NCI-H748 treated with DMSO at 0.1 percent for 48 hours (cell line): ENCODE results near the gene BSND.
A peak's percentile ranks its signal among the peaks of the same experiment; 100 is the strongest.

Source experiments
- DNase-seq: peaks from one replicate; lab custom pipeline; 2025; lab: John Stamatoyannopoulos, UW

The BSND gene

DNA sequence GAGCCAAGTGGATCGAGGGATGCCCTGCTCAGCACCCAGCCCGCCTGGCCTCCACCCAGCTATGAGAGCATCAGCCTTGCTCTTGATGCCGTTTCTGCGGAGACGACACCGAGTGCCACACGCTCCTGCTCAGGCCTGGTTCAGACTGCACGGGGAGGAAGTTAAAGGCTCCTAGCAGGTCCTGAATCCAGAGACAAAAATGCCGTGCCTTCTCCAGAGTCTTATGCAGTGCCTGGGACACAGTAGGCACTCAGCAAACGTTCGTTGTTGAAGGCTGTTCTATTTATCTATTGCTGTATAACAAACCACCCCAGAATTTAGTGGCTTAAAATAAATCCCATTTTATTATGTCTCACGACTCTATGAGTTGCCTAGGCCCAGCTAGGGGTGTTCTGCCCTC, 6.8 kb upstream of the BSND start:
- no peak for DNase-seq

DNA sequence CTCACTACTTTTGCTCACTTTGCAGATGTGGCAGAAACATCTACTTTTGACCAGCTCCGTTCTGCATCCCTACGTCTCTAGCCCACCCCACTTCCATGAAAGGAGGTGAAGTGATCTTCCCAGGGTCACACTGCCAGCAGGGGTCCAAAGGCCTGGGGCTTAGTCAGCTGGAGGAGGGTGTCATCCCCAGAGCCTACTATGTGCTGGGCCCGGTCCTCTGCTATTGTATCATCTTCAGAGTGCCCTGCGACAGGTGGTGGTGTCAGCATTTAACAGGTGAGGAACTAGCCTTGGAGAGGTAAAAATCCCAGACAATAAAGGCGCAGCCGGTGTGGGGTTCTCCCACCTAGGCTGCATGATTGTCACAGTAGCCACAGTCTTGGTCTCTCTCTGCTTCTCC, 5.6 kb upstream of the BSND start:
- no peak for DNase-seq

DNA sequence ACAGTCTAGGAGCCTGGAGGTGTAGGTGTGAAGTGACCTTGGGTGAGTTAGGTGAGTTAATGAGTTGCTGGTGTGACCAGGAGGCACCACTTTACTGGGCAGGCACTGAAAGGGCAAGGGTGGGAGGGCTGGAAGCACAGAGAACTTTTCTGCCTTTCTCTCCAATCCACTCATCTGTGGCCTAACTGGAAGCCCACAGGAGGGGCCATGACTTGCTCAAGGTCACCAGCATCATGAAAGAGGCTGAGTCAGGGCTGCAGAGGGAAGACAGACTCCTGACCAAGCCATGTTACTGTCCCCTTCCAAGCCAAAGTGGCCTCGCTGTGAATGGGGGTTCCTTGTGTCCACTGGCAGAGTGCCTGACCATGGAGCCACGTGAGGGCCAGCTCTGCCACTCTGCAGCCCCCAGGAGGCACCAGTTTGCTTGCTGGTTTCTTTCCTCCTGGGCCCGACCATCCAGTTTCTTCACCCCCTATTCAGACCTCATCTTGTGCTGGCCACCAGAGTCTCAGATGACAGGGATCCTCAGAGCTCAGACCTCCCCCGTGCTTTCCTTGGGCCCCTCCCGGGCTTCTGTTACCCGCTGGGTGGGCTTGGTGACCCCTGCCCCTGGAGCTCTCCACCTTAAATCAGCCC, 4.3 kb upstream of the BSND start:
- no peak for DNase-seq

DNA sequence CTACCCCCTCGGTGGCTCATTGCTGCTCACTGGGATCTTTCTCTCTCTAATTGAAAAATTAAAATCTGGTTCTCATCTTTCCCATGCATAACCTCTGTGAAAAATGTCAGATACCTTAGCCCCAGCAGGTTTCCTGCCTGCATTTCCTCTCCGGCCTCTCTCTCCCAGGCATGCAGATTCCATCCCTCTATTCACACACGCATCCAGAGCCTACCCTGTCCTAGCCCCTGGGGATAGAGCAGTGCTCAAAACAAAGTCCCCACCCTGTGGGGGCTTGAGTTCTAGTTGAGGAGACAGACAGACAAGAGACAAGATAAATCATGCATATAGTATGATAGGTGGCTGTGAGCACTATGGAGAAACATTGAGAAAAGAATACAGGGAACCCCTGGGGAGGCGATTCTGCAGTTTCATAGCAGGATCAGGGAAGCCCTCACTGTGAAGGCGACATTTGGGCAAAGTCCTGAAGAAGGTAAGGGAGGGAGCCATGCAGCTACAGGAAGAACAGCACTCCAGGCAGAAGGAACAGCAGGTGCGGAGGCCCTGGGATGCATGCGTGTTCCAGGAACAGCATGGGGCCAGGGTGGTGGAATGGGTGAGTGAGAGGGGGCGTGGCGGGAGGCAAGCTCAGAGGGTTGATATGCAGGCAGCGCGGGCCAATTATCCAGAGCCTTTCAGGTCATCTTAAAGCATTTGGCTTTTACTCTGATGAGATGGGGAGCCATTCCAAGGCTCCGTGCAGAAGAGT, 3.5 kb upstream of the BSND start:
- DNase-seq, result no peak

DNA sequence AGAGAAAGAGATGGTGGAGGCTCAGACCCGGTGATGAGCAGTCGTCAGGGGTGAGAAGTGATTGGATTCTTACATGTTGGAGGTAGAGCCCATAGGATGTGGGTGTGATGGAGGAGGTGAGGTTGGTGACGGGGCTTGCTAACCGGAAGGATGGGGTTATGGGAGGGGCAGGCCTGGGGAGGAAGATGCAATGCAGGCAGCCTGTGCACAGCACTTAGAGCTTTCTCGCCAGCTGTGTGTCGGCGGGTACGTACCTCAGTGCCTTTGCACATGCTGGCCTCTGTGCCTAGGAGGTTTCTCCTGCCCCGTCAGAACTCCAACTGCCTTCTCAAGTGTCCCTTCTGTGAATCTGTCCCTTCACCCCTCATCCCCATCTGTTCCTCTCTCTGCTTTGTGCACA, 2.9 kb upstream of the BSND start:
- DNase-seq, result no peak

- peak; percentile 26 for DNase-seq
Observed at GRCh38 chr1:54996359-54996868, 2.3 kb upstream of the BSND start.

DNA sequence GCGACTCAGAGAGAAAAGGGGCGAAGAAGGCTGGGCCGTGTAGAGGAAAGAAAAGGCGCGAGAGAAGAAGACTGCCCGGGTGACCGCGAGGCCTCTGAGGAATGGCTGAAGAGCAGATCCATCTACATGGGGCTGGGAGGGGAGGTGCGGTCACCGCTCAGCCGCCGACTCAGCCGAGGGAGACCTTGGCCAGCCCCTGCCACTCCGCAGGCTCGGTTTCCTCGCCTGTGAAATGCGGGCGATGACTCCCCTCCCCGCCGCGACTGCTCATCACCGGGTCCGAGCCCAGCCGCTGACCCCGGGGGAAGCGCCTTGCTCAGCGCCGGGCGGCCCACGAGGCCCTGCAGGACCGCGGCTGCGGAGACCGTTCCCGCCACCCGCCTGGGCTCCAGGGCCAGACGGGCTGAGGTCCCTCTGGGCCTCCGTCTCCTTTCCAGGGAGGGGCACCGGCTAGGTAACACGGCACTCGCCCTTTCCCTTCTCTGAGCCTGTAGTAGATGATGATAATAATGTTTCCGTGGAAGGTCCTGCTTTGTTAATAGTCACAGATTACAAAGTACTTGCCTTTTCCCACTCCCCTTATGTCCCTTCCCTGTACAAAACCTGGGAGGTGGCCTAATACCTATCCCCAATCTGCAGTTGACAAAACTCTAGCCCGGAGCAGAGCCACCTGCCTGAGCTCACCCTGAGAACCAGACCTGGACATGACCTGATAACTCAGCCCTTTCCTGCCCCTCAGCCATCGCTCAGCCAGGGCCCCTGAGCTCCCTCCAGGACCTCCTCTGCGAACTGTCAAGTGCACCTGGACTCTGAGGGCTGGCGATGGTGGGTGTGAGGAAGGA, 1.6 kb upstream of the BSND start:
- DNase-seq, result no peak

- DNase-seq, result no peak
Observed at GRCh38 chr1:54997711-54997986, 1.1 kb upstream of the BSND start.

GRCh38 chr1:54998100-54998499, 633 bp upstream of the BSND start:
- no peak for DNase-seq

DNA sequence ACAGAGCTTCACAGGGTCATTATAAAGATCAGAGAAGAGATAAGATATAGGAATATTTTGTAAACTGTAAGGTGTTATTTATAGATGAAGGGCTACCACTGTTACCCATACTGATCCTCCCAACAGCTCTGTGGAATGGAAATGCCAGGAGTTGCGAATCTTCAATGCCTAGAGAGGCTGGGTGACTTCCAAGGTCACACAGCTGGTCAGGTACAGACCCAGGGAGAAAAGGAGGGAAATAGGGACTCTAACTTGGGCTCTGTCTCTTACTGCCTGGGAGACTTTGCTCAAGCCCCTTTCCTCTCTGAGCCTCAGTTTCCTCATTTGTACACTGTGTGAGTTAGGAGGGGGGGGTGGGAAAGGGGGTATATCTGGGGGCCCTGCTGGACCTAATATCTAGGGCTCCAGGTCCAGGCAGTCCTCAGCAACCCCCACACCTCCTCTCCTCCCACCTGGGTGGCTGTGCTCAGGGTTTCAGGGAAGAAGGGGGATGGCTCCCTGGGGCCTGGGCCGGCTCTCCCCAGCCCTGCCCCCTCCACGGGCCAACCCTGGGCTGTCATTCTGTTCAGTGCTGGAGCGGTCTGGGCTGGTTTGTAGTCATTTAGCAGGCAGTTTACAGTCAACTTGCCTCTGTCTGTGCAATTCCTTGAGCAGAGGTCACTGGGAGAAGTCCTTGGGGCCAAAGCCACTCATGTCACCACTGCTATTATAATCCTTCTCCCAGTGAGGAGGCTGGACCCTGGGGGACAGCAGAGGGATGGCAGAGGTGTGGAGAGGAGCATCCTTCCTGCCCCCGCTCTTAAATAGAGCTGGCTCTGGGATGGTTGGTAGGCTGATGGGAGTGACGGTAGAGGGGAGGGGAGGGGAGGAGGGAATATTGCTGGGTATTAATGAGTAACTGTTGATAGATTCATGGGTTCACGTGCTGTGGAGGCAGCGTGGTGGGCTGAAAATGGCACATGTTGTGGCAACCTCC, 1.7 kb downstream of the BSND start:
- DNase-seq, result no peak

DNA sequence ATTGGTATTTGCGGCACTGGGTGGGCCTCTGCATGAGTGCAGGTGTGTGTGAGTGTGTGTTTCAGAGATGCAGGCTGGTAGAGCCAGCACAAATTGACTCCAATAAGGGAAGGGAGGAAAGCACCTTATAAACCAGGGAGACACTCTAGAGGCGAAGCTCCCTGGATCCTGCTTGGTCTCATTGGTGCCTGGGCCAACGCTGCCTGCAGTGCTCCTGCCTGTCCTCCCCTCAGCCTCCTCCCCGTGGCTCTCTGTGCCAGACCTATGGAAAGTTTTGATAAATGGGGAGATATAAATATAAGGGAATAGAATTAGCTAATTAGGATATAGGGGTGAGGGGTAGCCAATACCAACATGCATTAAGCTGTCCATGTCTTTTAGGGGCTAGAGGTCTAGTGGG, 2.6 kb downstream of the BSND start:
- DNase-seq, result no peak

DNA sequence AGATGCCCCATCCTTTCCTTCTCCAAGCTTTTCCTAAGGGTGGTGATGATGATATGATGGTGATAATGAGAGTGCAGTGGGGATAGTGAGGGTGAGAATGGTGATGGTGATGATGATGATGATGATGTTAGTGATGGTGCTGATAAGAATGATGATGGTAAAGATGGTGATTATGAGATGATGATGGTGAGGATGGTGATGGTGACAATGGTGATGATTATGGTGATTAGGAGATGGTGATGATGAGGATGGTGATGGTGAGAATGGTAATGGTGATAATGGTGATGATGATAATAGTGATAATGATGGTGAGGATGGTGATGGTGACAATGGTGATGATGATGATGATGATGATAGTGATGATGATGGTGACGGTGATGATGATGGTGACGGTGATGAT, 4.0 kb downstream of the BSND start:
- DNase-seq, result no peak

- no peak for DNase-seq
Observed at GRCh38 chr1:55005351-55006140, 6.8 kb downstream of the BSND start.

DNA sequence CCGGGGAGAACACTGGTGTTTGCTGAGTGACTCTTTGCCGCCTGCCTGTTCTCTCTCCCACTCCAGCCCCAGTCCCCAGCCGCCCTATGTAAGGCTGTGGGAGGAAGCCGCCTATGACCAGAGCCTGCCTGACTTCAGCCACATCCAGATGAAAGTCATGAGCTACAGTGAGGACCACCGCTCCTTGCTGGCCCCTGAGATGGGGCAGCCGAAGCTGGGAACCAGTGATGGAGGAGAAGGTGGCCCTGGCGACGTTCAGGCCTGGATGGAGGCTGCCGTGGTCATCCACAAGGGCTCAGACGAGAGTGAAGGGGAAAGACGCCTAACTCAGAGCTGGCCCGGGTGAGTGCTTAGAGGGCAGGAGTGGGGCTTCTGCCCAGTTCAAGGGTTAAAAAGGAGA, 8.2 kb downstream of the BSND start:
- no peak for DNase-seq

DNA sequence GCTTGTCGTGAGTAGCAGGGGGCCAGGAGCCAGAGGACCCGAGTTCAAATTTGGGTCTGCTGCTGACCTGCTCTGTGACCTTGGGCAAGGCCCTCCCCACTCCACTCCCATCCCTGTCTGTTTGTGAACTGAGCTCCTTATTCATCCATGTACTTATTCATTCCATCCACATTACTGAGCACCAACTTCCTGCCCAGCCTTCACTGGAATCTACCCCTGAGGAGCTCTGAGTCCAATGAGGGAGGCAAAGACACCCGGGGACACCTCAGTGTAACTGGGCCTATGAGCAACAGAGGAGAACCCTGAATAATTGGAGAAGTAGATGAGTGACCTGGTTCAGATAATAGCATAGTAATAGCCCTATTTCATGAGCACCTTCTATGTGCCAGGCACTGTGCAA, 8.9 kb downstream of the BSND start:
- no peak for DNase-seq

DNA sequence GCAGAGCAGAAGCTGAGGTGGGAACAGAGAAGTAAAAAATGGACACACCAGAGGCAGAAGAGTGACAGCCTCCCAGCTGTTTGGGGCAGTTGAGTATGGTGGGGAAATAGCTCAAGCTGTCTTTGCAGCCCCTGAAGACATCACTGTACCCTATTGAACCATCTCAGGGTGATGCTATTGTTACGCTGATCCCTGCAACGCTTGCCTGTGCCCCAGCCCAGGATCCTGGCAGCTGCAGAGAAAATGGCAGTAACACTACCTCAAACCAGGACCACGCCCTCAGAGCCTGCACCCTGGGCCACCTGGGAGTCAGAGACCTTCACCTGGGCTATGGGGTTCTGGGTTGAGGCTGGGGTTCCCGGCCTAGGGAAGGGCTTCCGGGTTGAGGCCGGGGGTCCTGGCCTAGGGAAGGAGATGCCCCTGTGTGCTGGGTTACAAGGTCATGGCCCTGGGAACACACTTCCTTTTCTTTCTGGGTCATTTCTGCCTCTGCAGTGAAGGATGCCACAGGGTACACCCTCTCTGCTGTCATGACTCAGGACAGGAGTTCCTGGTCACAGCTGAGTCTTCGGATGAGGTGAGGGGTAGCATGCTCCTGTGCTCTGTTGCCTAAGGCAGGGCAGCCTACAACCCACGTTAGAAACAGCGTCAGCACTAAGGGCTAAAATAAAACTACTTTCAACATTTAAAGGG, 11.6 kb downstream of the BSND start:
- no peak for DNase-seq

- no peak for DNase-seq
Observed at GRCh38 chr1:55010887-55011217, 12.1 kb downstream of the BSND start.

GRCh38 chr1:55012661-55013060, 13.9 kb downstream of the BSND start:
- no peak for DNase-seq

GRCh38 chr1:55015123-55015522, 16.4 kb downstream of the BSND start:
- no peak for DNase-seq

GRCh38 chr1:55015731-55016620, 17.2 kb downstream of the BSND start:
- DNase-seq, result no peak
